ENCODE measurements around the gene CPNE8. TPM values are rescaled to one million over a fixed set of nuclear protein-coding genes. Genes with fewer than 3 reads are reported as not detected.

The CPNE8 gene
- total and polyA plus RNA-seq, 2 experiments from 2014 or later = 5.9 to 14.5 TPM

- no peak for DNase-seq (ENCODE audit: low spot score)
- H4K20me1 ChIP-seq (ENCODE audit: insufficient read depth, poor library complexity, severe bottlenecking) = no peaks in the 10 kb centered on the region
- H3K4me2 ChIP-seq = no peak overlapping the region
- H3K9me3 ChIP-seq (ENCODE audit: low read depth) = no peaks in the 10 kb centered on the region
- H3K36me3 ChIP-seq (replicated peaks; ENCODE audit: insufficient read depth, low read depth) = no peaks in the 10 kb centered on the region
- H3K9me2 ChIP-seq (replicated peaks; ENCODE audit: insufficient read depth) = no peaks in the 10 kb centered on the region
- WGBS (ENCODE audit: low lambda C conversion rate, missing lambda C conversion rate) = 97% methylated on average over 4 of the region's 4 CpGs
- TF ChIP-seq EZH2phosphoT487 (IDR thresholded peaks at IDR 0.05; ENCODE audit: low read depth, severe bottlenecking, unreplicated experiment) (no peak), CTCF (IDR thresholded peaks at IDR 0.05; ENCODE audit: poor library complexity) (no peak), EZH2 (IDR thresholded peaks at IDR 0.05; ENCODE audit: borderline replicate concordance) (no peak)
- H3K4me3 ChIP-seq = no peak overlapping the region
- no peak overlapping the region for H3K27ac ChIP-seq
- no peak overlapping the region for H2AFZ ChIP-seq
- no peaks in the 10 kb centered on the region for H3K27me3 ChIP-seq
- no peaks in the 10 kb centered on the region for H3K4me1 ChIP-seq (ENCODE audit: insufficient read depth)
- no peaks in the 10 kb centered on the region for H3K79me2 ChIP-seq
These were observed 80.4 kb downstream of the CPNE8 start for GRCh38 chr12:38825006-38825405.

DNA sequence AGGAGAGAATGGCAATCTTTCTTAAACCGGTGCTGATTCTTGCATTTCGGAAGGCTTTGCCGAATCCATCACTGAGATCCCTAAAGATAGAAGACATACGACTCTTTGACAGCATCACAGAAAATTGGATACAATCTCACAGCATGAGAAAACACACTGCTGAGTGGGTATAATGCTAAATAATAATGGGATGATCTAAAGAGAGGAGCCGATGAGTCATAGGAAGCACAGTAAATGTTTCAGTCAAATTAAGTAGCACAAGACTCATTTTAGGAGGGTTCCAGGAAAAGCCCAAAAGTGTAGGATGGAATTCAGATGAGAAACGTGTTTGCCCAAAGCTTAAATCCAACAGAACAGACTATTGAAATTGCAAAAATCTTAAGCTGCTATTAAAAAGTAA is 81.7 kb downstream of the CPNE8 start:
- Histone ChIP-seq H3K79me2 (no peaks in the 10 kb centered on the region), H3K27me3 (no peaks in the 10 kb centered on the region), H4K20me1 (ENCODE audit: insufficient read depth, poor library complexity, severe bottlenecking) (no peaks in the 10 kb centered on the region), H3K9me2 (replicated peaks; ENCODE audit: insufficient read depth) (no peaks in the 10 kb centered on the region), H3K27ac (no peak overlapping the region), H3K4me1 (ENCODE audit: insufficient read depth) (no peaks in the 10 kb centered on the region), H2AFZ (no peak overlapping the region), H3K9me3 (ENCODE audit: low read depth) (no peaks in the 10 kb centered on the region), H3K4me3 (no peak overlapping the region), H3K36me3 (replicated peaks; ENCODE audit: insufficient read depth, low read depth) (no peaks in the 10 kb centered on the region), H3K4me2 (no peak overlapping the region)
- DNase-seq (ENCODE audit: low spot score) = no peak
- WGBS (ENCODE audit: low lambda C conversion rate, missing lambda C conversion rate) = 89% methylated on average over 6 of the region's 6 CpGs
- TF ChIP-seq EZH2phosphoT487 (IDR thresholded peaks at IDR 0.05; ENCODE audit: low read depth, severe bottlenecking, unreplicated experiment) (no peak), CTCF (IDR thresholded peaks at IDR 0.05; ENCODE audit: poor library complexity) (no peak), EZH2 (IDR thresholded peaks at IDR 0.05; ENCODE audit: borderline replicate concordance) (no peak)

DNA sequence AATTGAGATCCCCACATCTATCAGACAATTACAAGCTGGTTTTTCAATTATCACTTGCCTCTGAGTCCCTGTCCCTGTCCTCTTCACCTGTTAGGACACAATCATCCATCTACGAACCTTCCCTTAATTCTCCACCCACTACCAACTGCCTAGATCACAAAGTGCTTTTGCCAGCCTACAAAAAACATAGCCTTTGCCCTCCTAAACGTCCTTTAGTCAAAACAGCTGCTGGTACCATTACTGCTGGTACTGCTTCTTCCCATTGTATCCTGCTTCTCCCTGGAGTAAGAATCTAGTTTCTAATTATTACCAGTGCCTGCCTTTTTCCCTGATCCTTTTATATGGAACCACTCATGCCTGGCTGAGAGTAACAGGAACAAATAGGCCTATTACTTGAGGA is 82.1 kb downstream of the CPNE8 start:
- H3K36me3 ChIP-seq (replicated peaks; ENCODE audit: insufficient read depth, low read depth) = no peaks in the 10 kb centered on the region
- H4K20me1 ChIP-seq (ENCODE audit: insufficient read depth, poor library complexity, severe bottlenecking) = no peaks in the 10 kb centered on the region
- H3K4me3 ChIP-seq = no peak overlapping the region
- H3K79me2 ChIP-seq = no peaks in the 10 kb centered on the region
- no peak overlapping the region for H3K4me2 ChIP-seq
- H3K9me3 ChIP-seq (ENCODE audit: low read depth) = no peaks in the 10 kb centered on the region
- no peaks in the 10 kb centered on the region for H3K27me3 ChIP-seq
- no peaks in the 10 kb centered on the region for H3K9me2 ChIP-seq (replicated peaks; ENCODE audit: insufficient read depth)
- no peak overlapping the region for H3K27ac ChIP-seq
- DNase-seq (ENCODE audit: low spot score) = no peak
- no peak for TF ChIP-seq CTCF (IDR thresholded peaks at IDR 0.05; ENCODE audit: poor library complexity)
- no peak for TF ChIP-seq EZH2phosphoT487 (IDR thresholded peaks at IDR 0.05; ENCODE audit: low read depth, severe bottlenecking, unreplicated experiment)
- no peak for TF ChIP-seq EZH2 (IDR thresholded peaks at IDR 0.05; ENCODE audit: borderline replicate concordance)
- 75% methylated on average over 2 of the region's 2 CpGs for WGBS (ENCODE audit: low lambda C conversion rate, missing lambda C conversion rate)
- H2AFZ ChIP-seq = no peak overlapping the region
- no peaks in the 10 kb centered on the region for H3K4me1 ChIP-seq (ENCODE audit: insufficient read depth)

- 97% methylated on average over 3 of the region's 3 CpGs for WGBS (ENCODE audit: low lambda C conversion rate, missing lambda C conversion rate)
- Histone ChIP-seq H3K27me3 (no peaks in the 10 kb centered on the region), H2AFZ (no peak overlapping the region), H3K9me2 (replicated peaks; ENCODE audit: insufficient read depth) (no peaks in the 10 kb centered on the region), H3K79me2 (no peaks in the 10 kb centered on the region), H3K4me1 (ENCODE audit: insufficient read depth) (no peaks in the 10 kb centered on the region), H3K9me3 (ENCODE audit: low read depth) (no peaks in the 10 kb centered on the region), H4K20me1 (ENCODE audit: insufficient read depth, poor library complexity, severe bottlenecking) (no peaks in the 10 kb centered on the region), H3K36me3 (replicated peaks; ENCODE audit: insufficient read depth, low read depth) (no peaks in the 10 kb centered on the region), H3K27ac (no peak overlapping the region), H3K4me3 (no peak overlapping the region), H3K4me2 (no peak overlapping the region)
- TF ChIP-seq EZH2 (IDR thresholded peaks at IDR 0.05; ENCODE audit: borderline replicate concordance) (no peak), CTCF (IDR thresholded peaks at IDR 0.05; ENCODE audit: poor library complexity) (no peak), EZH2phosphoT487 (IDR thresholded peaks at IDR 0.05; ENCODE audit: low read depth, severe bottlenecking, unreplicated experiment) (no peak)
- no peak for DNase-seq (ENCODE audit: low spot score)
These were observed 87.4 kb downstream of the CPNE8 start for GRCh38 chr12:38817942-38818341.

All from hepatocyte (in vitro differentiated cells).